Hepatocyte (in vitro differentiated cells): ENCODE measurements around the gene NRP1.

Source experiments
- EZH2 ChIP-seq: fragments of 200-600 bp; sonication (generic); IDR thresholded peaks from 2 replicates; pipeline ENCODE4 v1.6.1; 2016; ENCODE audit warnings: antibody characterized with exemption, mild to moderate bottlenecking, borderline replicate concordance
- EZH2phosphoT487 ChIP-seq: fragments of 200-600 bp; sonication (generic); IDR thresholded peaks from one replicate; pipeline ENCODE4 v1.6.1; 2018; ENCODE audit warnings: antibody characterized with exemption, mild to moderate bottlenecking, low read depth, moderate library complexity; ENCODE audit not compliant: unreplicated experiment, severe bottlenecking
- TF ChIP-seq, protein P1 (sequence below): fragments of 200-600 bp; sonication (generic); IDR thresholded peaks from 2 replicates; pipeline ENCODE4 v1.5.1; 2016; ENCODE audit warnings: antibody characterized with exemption, mild to moderate bottlenecking; ENCODE audit not compliant: poor library complexity

DNA sequence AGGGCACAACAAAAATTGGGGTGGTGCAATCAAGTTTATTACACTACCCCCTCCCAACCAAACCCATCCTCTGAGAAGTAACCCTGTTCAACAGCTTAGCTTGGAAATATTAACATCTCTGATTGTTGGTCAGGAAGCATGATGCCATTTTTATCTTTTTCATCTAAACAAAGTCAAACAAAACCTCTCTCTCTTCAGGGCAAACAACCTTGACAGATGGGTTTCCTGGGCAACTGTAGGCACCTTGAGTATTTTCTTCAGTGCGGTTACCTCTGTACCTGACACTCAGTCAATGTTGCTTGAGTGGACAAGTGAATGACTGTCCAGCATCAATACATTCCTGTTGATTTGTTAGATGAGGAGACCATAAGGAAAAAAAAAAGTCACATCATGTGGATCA, 183.6 kb downstream of the NRP1 start:
- TF ChIP-seq, protein P1, sequence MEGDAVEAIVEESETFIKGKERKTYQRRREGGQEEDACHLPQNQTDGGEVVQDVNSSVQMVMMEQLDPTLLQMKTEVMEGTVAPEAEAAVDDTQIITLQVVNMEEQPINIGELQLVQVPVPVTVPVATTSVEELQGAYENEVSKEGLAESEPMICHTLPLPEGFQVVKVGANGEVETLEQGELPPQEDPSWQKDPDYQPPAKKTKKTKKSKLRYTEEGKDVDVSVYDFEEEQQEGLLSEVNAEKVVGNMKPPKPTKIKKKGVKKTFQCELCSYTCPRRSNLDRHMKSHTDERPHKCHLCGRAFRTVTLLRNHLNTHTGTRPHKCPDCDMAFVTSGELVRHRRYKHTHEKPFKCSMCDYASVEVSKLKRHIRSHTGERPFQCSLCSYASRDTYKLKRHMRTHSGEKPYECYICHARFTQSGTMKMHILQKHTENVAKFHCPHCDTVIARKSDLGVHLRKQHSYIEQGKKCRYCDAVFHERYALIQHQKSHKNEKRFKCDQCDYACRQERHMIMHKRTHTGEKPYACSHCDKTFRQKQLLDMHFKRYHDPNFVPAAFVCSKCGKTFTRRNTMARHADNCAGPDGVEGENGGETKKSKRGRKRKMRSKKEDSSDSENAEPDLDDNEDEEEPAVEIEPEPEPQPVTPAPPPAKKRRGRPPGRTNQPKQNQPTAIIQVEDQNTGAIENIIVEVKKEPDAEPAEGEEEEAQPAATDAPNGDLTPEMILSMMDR, result no peak
- TF ChIP-seq EZH2phosphoT487 (no peak), EZH2 (no peak)
